ENCODE measurements around the gene STK17B. TPM values are rescaled to one million over a fixed set of nuclear protein-coding genes. Genes with fewer than 3 reads are reported as not detected.

Gene STK17B
- total and polyA plus RNA-seq, 2 experiments from 2014 or later: 5.7 to 13.7 TPM

- Mint-ChIP-seq H3K36me3 (ENCODE audit: low read depth) (peaks cover 25% of the 10 kb centered on the region; the same call in 2 of the 3 replicates), H3K9me3 (no peaks in the 10 kb centered on the region), H3K27me3 (ENCODE audit: insufficient read depth, low read depth, poor library complexity) (peaks cover 1% of the 10 kb centered on the region), H3K4me3 (no peak overlapping the region), H3K4me1 (no peaks in the 10 kb centered on the region), H3K27ac (no peak overlapping the region)
- no peaks in the 10 kb centered on the region for H3K27me3 ChIP-seq (ENCODE audit: insufficient read depth)
- no peaks in the 10 kb centered on the region for H3K36me3 ChIP-seq (ENCODE audit: insufficient read depth)
- DNase-seq (ENCODE audit: low spot score) (no peak), ATAC-seq (no peak)
- H3K9me2 ChIP-seq (ENCODE audit: insufficient read depth): no peaks in the 10 kb centered on the region
- no peak overlapping the region for H3K27ac ChIP-seq (ENCODE audit: low read depth)
- no peaks in the 10 kb centered on the region for H3K79me2 ChIP-seq (replicated peaks; ENCODE audit: insufficient read depth)
- no peak overlapping the region for H3K4me3 ChIP-seq
- H2AFZ ChIP-seq: no peak overlapping the region
- H3K4me1 ChIP-seq (ENCODE audit: insufficient read depth): no peaks in the 10 kb centered on the region
- TF ChIP-seq ZNF331 (CRISPR knock-in tag; IDR thresholded peaks at IDR 0.05; ENCODE audit: low read depth) (no peak), STAT1 (IDR thresholded peaks at IDR 0.05; ENCODE audit: unreplicated experiment) (no peak), CREB1 (CRISPR knock-in tag; IDR thresholded peaks at IDR 0.05; ENCODE audit: low read depth) (no peak), ETS1 (IDR thresholded peaks at IDR 0.05) (no peak), JUNB (IDR thresholded peaks at IDR 0.05; ENCODE audit: unreplicated experiment) (no peak), EZH2 (IDR thresholded peaks at IDR 0.05; ENCODE audit: low read depth, unreplicated experiment) (no peak)
- H3F3A ChIP-seq (replicated peaks; ENCODE audit: low read depth): no peaks in the 10 kb centered on the region
- H4K20me1 ChIP-seq (replicated peaks; ENCODE audit: insufficient read depth): no peaks in the 10 kb centered on the region
- no peak overlapping the region for H3K4me2 ChIP-seq
Observed at GRCh38 chr2:196149948-196150347, 21.4 kb downstream of the STK17B start.

- Histone ChIP-seq H3K27ac (ENCODE audit: low read depth) (no peak overlapping the region), H2AFZ (no peak overlapping the region), H3K4me2 (no peak overlapping the region), H3K4me3 (no peak overlapping the region), H3K27me3 (ENCODE audit: insufficient read depth) (no peaks in the 10 kb centered on the region), H3F3A (replicated peaks; ENCODE audit: low read depth) (no peaks in the 10 kb centered on the region), H3K36me3 (ENCODE audit: insufficient read depth) (0 out of 2 replicates have a peak, but pooled peaks cover under 1% of the 10 kb centered on the region), H3K79me2 (replicated peaks; ENCODE audit: insufficient read depth) (no peaks in the 10 kb centered on the region), H3K9me2 (ENCODE audit: insufficient read depth) (no peaks in the 10 kb centered on the region), H3K4me1 (ENCODE audit: insufficient read depth) (no peaks in the 10 kb centered on the region), H4K20me1 (replicated peaks; ENCODE audit: insufficient read depth) (no peaks in the 10 kb centered on the region)
- H3K27me3 Mint-ChIP-seq (ENCODE audit: insufficient read depth, low read depth, poor library complexity): peaks cover 1% of the 10 kb centered on the region
- H3K36me3 Mint-ChIP-seq (ENCODE audit: low read depth): peaks cover 18% of the 10 kb centered on the region; the same call in 2 of the 3 replicates
- DNase-seq (ENCODE audit: low spot score): no peak
- no peaks in the 10 kb centered on the region for H3K4me1 Mint-ChIP-seq
- no peaks in the 10 kb centered on the region for H3K9me3 Mint-ChIP-seq
- H3K27ac Mint-ChIP-seq: no peak overlapping the region
- ATAC-seq: no peak
- H3K4me3 Mint-ChIP-seq: no peak overlapping the region
- TF ChIP-seq CREB1 (CRISPR knock-in tag; IDR thresholded peaks at IDR 0.05; ENCODE audit: low read depth) (no peak), STAT1 (IDR thresholded peaks at IDR 0.05; ENCODE audit: unreplicated experiment) (no peak), REST (IDR thresholded peaks at IDR 0.05; ENCODE audit: unreplicated experiment) (no peak), CTCF (conservative IDR thresholded peaks at IDR 0.05; ENCODE audit: low read depth in 2 of 2) (no peak), ZNF462 (CRISPR knock-in tag; IDR thresholded peaks at IDR 0.05) (no peak), JUNB (IDR thresholded peaks at IDR 0.05; ENCODE audit: unreplicated experiment) (no peak), EZH2 (IDR thresholded peaks at IDR 0.05; ENCODE audit: low read depth, unreplicated experiment) (no peak)
Observed at GRCh38 chr2:196148736-196149135, 22.6 kb downstream of the STK17B start.

Data from GM23338 (cell line).